Endothelial cell of umbilical vein (primary cell): ENCODE results near the gene S100A5. TPM values are rescaled to one million over a fixed set of nuclear protein-coding genes. Genes with fewer than 3 reads are reported as not detected.
A peak's percentile ranks its signal among the peaks of the same experiment; 100 is the strongest.

Experiments
- BruUV-seq: library from RNA; stranded (reverse); fragments of 400-500 nt; replicated peaks from 2 replicates; lab custom pipeline; 2021; lab: Mats Ljungman, UMichigan
- CTCF ChIA-PET: fragments of 300-600, 350-600 bp; sonication (Branson Sonifier 250); formaldehyde crosslinking; loops from one replicate; lab custom pipeline; 2021; ENCODE audit warnings: antibody characterized with exemption, inconsistent platforms; lab: Charles Lee
- POLR2A ChIA-PET: fragments of 300-600, 350-600 bp; sonication (Branson Sonifier 250); formaldehyde crosslinking; loops from one replicate; lab custom pipeline; 2021; ENCODE audit warnings: antibody characterized with exemption, inconsistent platforms; lab: Charles Lee
- DNase-seq: peaks from one replicate; pipeline ENCODE4 v3.0.0-alpha.2; 2011; ENCODE audit warnings: low read depth, low spot score
- FAIRE-seq: peaks from 2 replicates; lab custom pipeline; 2011; peaks lifted over from hg19 to GRCh38; lab: Jason Lieb, UNC
- H2AFZ ChIP-seq: 2 replicates; pipeline ENCODE4 v1.6.0; 2012; ENCODE audit warnings: low read depth, low read length, control low read depth, inconsistent platforms
- H3K27ac ChIP-seq: 2 replicates; pipeline ENCODE4 v1.5.1; 2011; ENCODE audit warnings: low read depth, mild to moderate bottlenecking, control low read depth, low read length, moderate library complexity; ENCODE audit not compliant: insufficient read depth
- H3K27me3 ChIP-seq, 2 experiments: 2 replicates each; pipeline versions ENCODE4 v1.6.0 to v1.6.1; 2011; ENCODE audit warnings: low read length in 2 of 2, mixed read lengths in 1 of 2; ENCODE audit not compliant: control insufficient read depth in 2 of 2, insufficient read depth in 2 of 2
- H3K36me3 ChIP-seq, 2 experiments: 2 replicates in 1 of 2; 3 replicates in 1 of 2; pipeline ENCODE4 v1.5.1; 2011; ENCODE audit warnings: low read length in 2 of 2, mild to moderate bottlenecking in 1 of 2, moderate library complexity in 1 of 2; ENCODE audit not compliant: control insufficient read depth in 2 of 2, insufficient read depth in 2 of 2; ENCODE audit errors: extremely low read depth in 1 of 2
- H3K4me1 ChIP-seq: 3 replicates; pipeline ENCODE4 v1.5.1; 2011; ENCODE audit warnings: mild to moderate bottlenecking, low read length; ENCODE audit not compliant: control insufficient read depth, insufficient read depth; ENCODE audit errors: extremely low read depth
- H3K4me2 ChIP-seq: 2 replicates; pipeline ENCODE4 v1.6.1; 2011; ENCODE audit warnings: low read length, control low read depth, mixed read lengths; ENCODE audit not compliant: insufficient read depth
- H3K4me3 ChIP-seq, 3 experiments: fragments of 200-600 bp in 1 of 3; sonication (generic), shearing (Covaris generic) in 1 of 3; replicated peaks in 1 of 3; 2 replicates each; pipeline ENCODE4 v1.5.1; 2011 to 2016; ENCODE audit warnings: control low read depth in 3 of 3, low read length in 3 of 3, mild to moderate bottlenecking in 2 of 3, inconsistent platforms in 1 of 3, low read depth in 1 of 3, moderate library complexity in 1 of 3; ENCODE audit not compliant: insufficient read depth in 1 of 3
- H3K79me2 ChIP-seq: 2 replicates; pipeline ENCODE4 v1.6.0; 2012; ENCODE audit warnings: low read length, inconsistent platforms; ENCODE audit not compliant: control insufficient read depth, insufficient read depth
- H3K9ac ChIP-seq: replicated peaks from 2 replicates; pipeline ENCODE3; 2011; ENCODE audit warnings: low read length, control low read depth; ENCODE audit not compliant: insufficient read depth; ENCODE audit errors: extremely low read depth
- H3K9me1 ChIP-seq: replicated peaks from 3 replicates; pipeline ENCODE4 v1.6.0; 2011; ENCODE audit warnings: mild to moderate bottlenecking, low read length; ENCODE audit not compliant: control insufficient read depth, insufficient read depth; ENCODE audit errors: extremely low read depth
- H3K9me3 ChIP-seq: replicated peaks from 2 replicates; pipeline ENCODE4 v1.5.1; 2012; ENCODE audit warnings: low read length, inconsistent platforms; ENCODE audit not compliant: control insufficient read depth, insufficient read depth
- H4K20me1 ChIP-seq: replicated peaks from 2 replicates; pipeline ENCODE3; 2011; ENCODE audit warnings: mild to moderate bottlenecking, low read length; ENCODE audit not compliant: control insufficient read depth, insufficient read depth; ENCODE audit errors: extremely low read depth
- FOS ChIP-seq: IDR thresholded peaks from 2 replicates; pipeline ENCODE4 v1.6.1; 2011; ENCODE audit warnings: mild to moderate bottlenecking, low read length, moderate library complexity, borderline replicate concordance; ENCODE audit not compliant: insufficient read depth
- GATA2 ChIP-seq: IDR thresholded peaks from 2 replicates; pipeline ENCODE4 v1.7.0; 2011; ENCODE audit warnings: low read depth, mild to moderate bottlenecking, moderate library complexity, mixed read lengths, low read length; ENCODE audit not compliant: insufficient read length, insufficient read depth
- JUN ChIP-seq: IDR thresholded peaks from 2 replicates; pipeline ENCODE4 v1.6.1; 2011; ENCODE audit warnings: borderline replicate concordance, low read depth; ENCODE audit not compliant: insufficient read length, insufficient read depth
- MAX ChIP-seq: IDR thresholded peaks from 2 replicates; pipeline ENCODE4 v1.6.1; 2011; ENCODE audit not compliant: insufficient read depth, insufficient read length
- POLR2A ChIP-seq: IDR thresholded peaks from 2 replicates; pipeline ENCODE4 v1.6.1; 2012; ENCODE audit warnings: low read depth, mild to moderate bottlenecking, control low read depth, low read length
- POLR2AphosphoS5 ChIP-seq: IDR thresholded peaks from 2 replicates; pipeline ENCODE4 v1.6.1; 2012; ENCODE audit warnings: low read depth, mild to moderate bottlenecking, control low read depth, low read length, moderate library complexity; ENCODE audit not compliant: insufficient read depth
- dilution Hi-C: fragments of 300-500 bp; cut with MboI; formaldehyde crosslinking; loops from one replicate; pipeline ENCODE4 v1.15.0; 2019; ENCODE audit warnings: low sequenced_read_pairs; ENCODE audit not compliant: extremely low pct_ligation_motif_present
- intact Hi-C: fragments of 100-400 bp; cut with micrococcal nuclease; formaldehyde crosslinking; loops from one replicate; pipeline ENCODE4 v1.10.0; 2022
- polyA plus RNA-seq, 4 experiments: library from polyadenylated mRNA; depleted of rRNA in 3 of 4; stranded (reverse) in 3 of 4; unstranded in 1 of 4; fragments of >200 nt; gene quantifications; 2 replicates each; pipeline versions ENCODE4 v1.2.1 to v1.2.3, GENCODE V29; 2011 to 2012; ENCODE audit warnings: missing spikeins in 1 of 4
- total RNA-seq: library from RNA; stranded (reverse); gene quantifications from 2 replicates; pipeline ENCODE4 v1.2.3, GENCODE V29; 2021
- TF ChIP-seq, protein P1 (sequence below), 2 donors: IDR thresholded peaks; 1 replicate in 1 of 2; 2 replicates in 1 of 2; pipeline ENCODE4 v1.5.1; 2011; ENCODE audit warnings: low read length in 2 of 2, mild to moderate bottlenecking in 2 of 2, moderate library complexity in 2 of 2, control low read depth in 1 of 2, inconsistent platforms in 1 of 2, low read depth in 1 of 2; ENCODE audit not compliant: insufficient read depth in 1 of 2; ENCODE audit errors: extremely low read depth in 1 of 2

S100A5 gene
- total and polyA plus RNA-seq, 2 donors (not counting 3 experiments of a cell fraction or from before 2014, with no cell fraction given): not detected

- Histone ChIP-seq H3K9me1 (no peaks in the 10 kb centered on the region), H3K4me2 (no peak overlapping the region), H3K79me2 (no peaks in the 10 kb centered on the region), H4K20me1 (no peaks in the 10 kb centered on the region), H3K9me3 (no peaks in the 10 kb centered on the region), H3K27ac (no peak overlapping the region), H3K27me3 (no peaks in the 10 kb centered on the region), H3K36me3 (no peaks in the 10 kb centered on the region), H3K4me1 (peaks cover 34% of the 10 kb centered on the region), H3K9ac (no peak overlapping the region), H3K4me3 (no peak overlapping the region), H2AFZ (peak overlapping the region; percentile 9)
- DNase-seq (no peak), FAIRE-seq (peak; percentile 12)
- intact Hi-C loops: no loop called here
- ChIA-PET CTCF (interaction anchor here (0.8 to 4.5 kb wide), 6 partner anchors 8 to 100 kb away, joined by 3 to 25 read pairs (median 4); partner anchors contain the start of genes S100A1 and S100A3), POLR2A (interaction anchor here (0.6 kb wide), 1 partner anchor 536 kb away, joined by 3 read pairs; no protein-coding TSS in a partner anchor)
- no TSS peak for BruUV-seq
- dilution Hi-C loops: no loop called here
- TF ChIP-seq POLR2A: no peak
- TF ChIP-seq POLR2AphosphoS5: no peak
- TF ChIP-seq, protein P1, sequence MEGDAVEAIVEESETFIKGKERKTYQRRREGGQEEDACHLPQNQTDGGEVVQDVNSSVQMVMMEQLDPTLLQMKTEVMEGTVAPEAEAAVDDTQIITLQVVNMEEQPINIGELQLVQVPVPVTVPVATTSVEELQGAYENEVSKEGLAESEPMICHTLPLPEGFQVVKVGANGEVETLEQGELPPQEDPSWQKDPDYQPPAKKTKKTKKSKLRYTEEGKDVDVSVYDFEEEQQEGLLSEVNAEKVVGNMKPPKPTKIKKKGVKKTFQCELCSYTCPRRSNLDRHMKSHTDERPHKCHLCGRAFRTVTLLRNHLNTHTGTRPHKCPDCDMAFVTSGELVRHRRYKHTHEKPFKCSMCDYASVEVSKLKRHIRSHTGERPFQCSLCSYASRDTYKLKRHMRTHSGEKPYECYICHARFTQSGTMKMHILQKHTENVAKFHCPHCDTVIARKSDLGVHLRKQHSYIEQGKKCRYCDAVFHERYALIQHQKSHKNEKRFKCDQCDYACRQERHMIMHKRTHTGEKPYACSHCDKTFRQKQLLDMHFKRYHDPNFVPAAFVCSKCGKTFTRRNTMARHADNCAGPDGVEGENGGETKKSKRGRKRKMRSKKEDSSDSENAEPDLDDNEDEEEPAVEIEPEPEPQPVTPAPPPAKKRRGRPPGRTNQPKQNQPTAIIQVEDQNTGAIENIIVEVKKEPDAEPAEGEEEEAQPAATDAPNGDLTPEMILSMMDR (IDR thresholded peaks at IDR 0.05; ENCODE audit: extremely low read depth in 1 of 2, insufficient read depth in 1 of 2, low read depth in 1 of 2, low read length in 2 of 2): no peak
- no peak for TF ChIP-seq JUN
- TF ChIP-seq MAX: no peak
- TF ChIP-seq FOS: no peak
- no peak for TF ChIP-seq GATA2
These were observed 23.3 kb upstream of the S100A5 start for GRCh38 chr1:153563991-153564390.
